ENCODE results near the gene AKIRIN2.
A peak's percentile ranks its signal among the peaks of the same experiment; 100 is the strongest.
"Not testable (repeated sequence)": the region's sequence is repeated elsewhere in the genome, so short reads cannot be mapped to it uniquely, and the experiment has no call there.

AKIRIN2 gene

DNA sequence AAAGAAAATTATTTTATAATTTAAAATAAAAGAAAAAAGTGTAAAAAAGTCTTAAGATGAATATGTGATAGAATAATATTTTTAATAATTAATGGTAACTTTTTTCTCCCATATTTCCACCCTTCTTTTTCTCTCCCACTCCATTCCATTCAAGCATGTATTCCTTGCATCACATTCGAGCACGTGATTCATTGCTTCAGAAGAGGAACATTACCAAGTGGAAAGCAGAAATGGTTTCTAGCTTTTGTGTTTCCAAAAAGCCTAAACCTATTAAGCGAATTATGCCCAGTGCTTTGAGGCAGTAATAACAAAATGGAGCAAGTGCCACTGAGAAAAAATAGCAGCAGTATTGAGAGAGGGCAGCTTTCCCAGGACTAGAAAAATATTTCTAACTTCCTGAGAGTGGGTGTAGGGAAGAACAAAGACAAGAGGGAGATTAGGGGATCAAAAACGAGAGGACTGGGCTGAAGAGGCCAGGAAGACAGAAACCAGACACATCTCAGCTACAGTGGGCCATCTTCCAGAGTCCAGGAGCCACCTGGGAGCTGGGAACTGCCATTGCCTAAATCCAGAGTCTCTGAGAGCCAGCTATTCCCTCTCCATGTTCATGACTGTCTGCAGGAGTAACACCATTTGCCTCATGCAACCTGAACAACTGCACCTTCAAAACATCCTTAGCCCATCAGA lies 15.0 kb upstream of the AKIRIN2 start:
- no CpG with 5 or more reads among the region's 4 CpGs for WGBS (ENCODE audit: insufficient coverage, insufficient read length)

GRCh38 chr6:87714093-87714842 lies 12.2 kb upstream of the AKIRIN2 start:
- H3K4me1 ChIP-seq (ENCODE audit: control insufficient read depth, insufficient read depth, low read length), result no peaks in the 10 kb centered on the region; the same call in 1 of the 2 replicates
- no CpG with 5 or more reads among the region's 2 CpGs for WGBS (ENCODE audit: insufficient coverage, insufficient read length)
- no peak for DNase-seq (ENCODE audit: low read depth, low spot score)
- no peak overlapping the region for H3K27ac ChIP-seq (ENCODE audit: low read length)
- no peaks in the 10 kb centered on the region for H3K27me3 ChIP-seq (ENCODE audit: control insufficient read depth, insufficient read depth, low read length)
- no peaks in the 10 kb centered on the region for H3K9me3 ChIP-seq (ENCODE audit: control insufficient read depth, insufficient read depth, low read length)
- no peak overlapping the region for H3K4me3 ChIP-seq (ENCODE audit: low read length)
- no peaks in the 10 kb centered on the region for H3K36me3 ChIP-seq (ENCODE audit: control insufficient read depth, insufficient read depth, low read length)

More for the DNA sequence above, 15.0 kb upstream of the AKIRIN2 start:
- Histone ChIP-seq H3K9me3 (ENCODE audit: control insufficient read depth, insufficient read depth, low read length) (no peaks in the 10 kb centered on the region), H3K4me3 (ENCODE audit: low read length) (no peak overlapping the region), H3K36me3 (ENCODE audit: control insufficient read depth, insufficient read depth, low read length) (no peaks in the 10 kb centered on the region), H3K27ac (ENCODE audit: low read length) (no peak overlapping the region), H3K27me3 (ENCODE audit: control insufficient read depth, insufficient read depth, low read length) (no peaks in the 10 kb centered on the region), H3K4me1 (ENCODE audit: control insufficient read depth, insufficient read depth, low read length) (no peaks in the 10 kb centered on the region; the same call in 1 of the 2 replicates)
- DNase-seq (ENCODE audit: low read depth, low spot score), result no peak

DNA sequence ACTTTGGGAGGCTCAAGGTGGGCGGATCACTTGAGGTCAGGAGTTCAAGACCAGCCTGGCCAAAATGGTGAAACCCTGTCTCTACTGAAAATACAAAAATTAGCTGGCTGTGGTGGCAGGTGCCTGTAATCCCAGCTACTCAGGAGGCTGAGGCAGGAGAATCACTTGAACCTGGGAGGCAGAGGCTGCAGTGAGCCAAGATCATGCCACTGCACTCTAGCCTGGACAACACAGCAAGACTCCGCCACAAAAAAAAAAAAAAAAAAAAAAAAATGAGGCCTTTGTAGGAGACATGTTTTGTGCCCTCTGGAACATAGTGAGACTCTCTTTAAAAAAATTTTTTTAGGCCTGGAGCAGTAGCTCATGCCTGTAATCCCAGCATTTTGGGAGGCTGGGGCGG lies 10.7 kb upstream of the AKIRIN2 start:
- no CpG with 5 or more reads among the region's 3 CpGs for WGBS (ENCODE audit: insufficient coverage, insufficient read length)
- not testable (repeated sequence) for H3K27me3 ChIP-seq (ENCODE audit: control insufficient read depth, insufficient read depth, low read length); H3K4me3 ChIP-seq (ENCODE audit: low read length); H3K9me3 ChIP-seq (ENCODE audit: control insufficient read depth, insufficient read depth, low read length); H3K4me1 ChIP-seq (ENCODE audit: control insufficient read depth, insufficient read depth, low read length); H3K36me3 ChIP-seq (ENCODE audit: control insufficient read depth, insufficient read depth, low read length); DNase-seq (ENCODE audit: low read depth, low spot score); H3K27ac ChIP-seq (ENCODE audit: low read length)

GRCh38 chr6:87710090-87710489 lies 8.1 kb upstream of the AKIRIN2 start:
- no peaks in the 10 kb centered on the region for H3K27me3 ChIP-seq (ENCODE audit: control insufficient read depth, insufficient read depth, low read length)
- no peak overlapping the region for H3K27ac ChIP-seq (ENCODE audit: low read length)
- no CpG with 5 or more reads among the region's 3 CpGs for WGBS (ENCODE audit: insufficient coverage, insufficient read length)

DNA sequence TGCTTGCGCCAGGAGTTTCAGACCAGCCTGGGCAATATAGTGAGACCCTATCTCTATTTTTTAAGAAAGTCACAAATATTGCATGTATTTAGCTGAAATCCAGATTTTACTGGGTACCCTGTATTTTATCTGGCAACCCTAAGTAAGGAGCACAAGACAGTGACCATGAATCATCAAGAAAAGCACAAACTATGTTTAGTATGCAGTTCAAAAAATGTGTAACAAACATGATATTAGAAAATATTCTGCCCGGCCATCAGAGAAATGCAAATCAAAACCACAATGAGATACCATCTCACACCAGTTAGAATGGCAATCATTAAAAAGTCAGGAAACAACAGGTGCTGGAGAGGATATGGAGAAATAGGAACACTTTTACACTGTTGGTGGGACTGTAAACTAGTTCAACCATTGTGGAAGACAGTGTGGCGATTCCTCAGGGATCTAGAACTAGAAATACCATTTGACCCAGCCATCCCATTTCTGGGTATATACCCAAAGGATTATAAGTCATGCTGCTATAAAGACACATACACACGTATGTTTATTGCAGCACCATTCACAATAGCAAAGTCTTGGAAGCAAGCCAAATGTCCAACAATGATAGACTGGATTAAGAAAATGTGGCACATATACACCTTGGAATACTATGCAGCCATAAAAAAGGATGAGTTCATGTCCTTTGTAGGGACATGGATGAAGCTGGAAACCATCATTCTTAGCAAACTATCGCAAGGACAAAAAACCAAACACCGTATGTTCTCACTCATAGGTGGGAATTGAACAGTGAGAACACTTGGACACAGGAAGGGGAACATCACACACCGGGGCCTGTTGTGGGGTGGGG lies 6.8 kb upstream of the AKIRIN2 start:
- not testable (repeated sequence) for H3K27me3 ChIP-seq (ENCODE audit: control insufficient read depth, insufficient read depth, low read length); H3K27ac ChIP-seq (ENCODE audit: low read length); H3K4me3 ChIP-seq (ENCODE audit: low read length); H3K36me3 ChIP-seq (ENCODE audit: control insufficient read depth, insufficient read depth, low read length); DNase-seq (ENCODE audit: low read depth, low spot score); H3K4me1 ChIP-seq (ENCODE audit: control insufficient read depth, insufficient read depth, low read length); H3K9me3 ChIP-seq (ENCODE audit: control insufficient read depth, insufficient read depth, low read length)
- whole genome bisulfite sequencing (ENCODE audit: insufficient coverage, insufficient read length), result no CpG with 5 or more reads among the region's 7 CpGs

More at GRCh38 chr6:87710090-87710489, 8.1 kb upstream of the AKIRIN2 start:
- no peak overlapping the region for H3K4me3 ChIP-seq (ENCODE audit: low read length)
- DNase-seq (ENCODE audit: low read depth, low spot score), result no peak
- no peaks in the 10 kb centered on the region for H3K36me3 ChIP-seq (ENCODE audit: control insufficient read depth, insufficient read depth, low read length)
- H3K9me3 ChIP-seq (ENCODE audit: control insufficient read depth, insufficient read depth, low read length), result no peaks in the 10 kb centered on the region
- H3K4me1 ChIP-seq (ENCODE audit: control insufficient read depth, insufficient read depth, low read length), result no peaks in the 10 kb centered on the region; the same call in 1 of the 2 replicates

GRCh38 chr6:87706187-87706966 lies 4.3 kb upstream of the AKIRIN2 start:
- Histone ChIP-seq H3K36me3 (ENCODE audit: control insufficient read depth, insufficient read depth, low read length) (no peaks in the 10 kb centered on the region), H3K27me3 (ENCODE audit: control insufficient read depth, insufficient read depth, low read length) (no peaks in the 10 kb centered on the region), H3K4me1 (ENCODE audit: control insufficient read depth, insufficient read depth, low read length) (no peaks in the 10 kb centered on the region), H3K4me3 (ENCODE audit: low read length) (no peak overlapping the region), H3K9me3 (ENCODE audit: control insufficient read depth, insufficient read depth, low read length) (no peaks in the 10 kb centered on the region), H3K27ac (ENCODE audit: low read length) (no peak overlapping the region)
- no peak for DNase-seq (ENCODE audit: low read depth, low spot score)
- no CpG with 5 or more reads among the region's 3 CpGs for WGBS (ENCODE audit: insufficient coverage, insufficient read length)

DNA sequence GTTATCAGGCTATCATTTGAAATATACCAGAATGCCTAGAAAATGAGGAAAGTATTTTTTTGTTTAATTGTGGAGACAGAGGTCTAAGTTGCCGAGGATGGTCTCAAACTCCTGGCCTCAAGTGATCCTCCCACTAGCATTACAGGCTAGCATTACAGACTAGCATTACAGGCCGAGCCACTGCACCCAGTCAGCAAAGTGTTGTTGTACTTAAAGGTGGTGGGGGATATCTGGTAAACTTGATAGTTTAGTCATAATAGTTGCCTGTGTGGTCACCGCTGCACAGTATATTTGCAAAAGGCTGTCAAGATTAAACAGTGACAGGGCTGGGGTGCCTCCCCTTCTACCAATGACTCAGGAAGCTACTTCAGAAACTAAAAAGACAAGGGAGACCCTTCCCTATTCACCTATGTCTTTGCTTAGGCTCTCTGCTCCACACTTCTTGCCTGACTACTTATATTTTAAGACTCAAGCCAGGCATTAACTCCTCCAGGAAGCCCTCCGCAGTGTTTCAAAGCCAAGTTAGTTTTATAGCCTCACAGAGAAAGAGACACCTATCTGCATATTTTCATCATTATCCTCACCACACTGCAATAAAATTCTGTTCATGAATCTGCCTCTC lies 3.1 kb upstream of the AKIRIN2 start:
- Histone ChIP-seq H3K27me3 (ENCODE audit: control insufficient read depth, insufficient read depth, low read length) (no peaks in the 10 kb centered on the region), H3K9me3 (ENCODE audit: control insufficient read depth, insufficient read depth, low read length) (no peaks in the 10 kb centered on the region), H3K4me3 (ENCODE audit: low read length) (no peak overlapping the region), H3K4me1 (ENCODE audit: control insufficient read depth, insufficient read depth, low read length) (no peaks in the 10 kb centered on the region), H3K36me3 (ENCODE audit: control insufficient read depth, insufficient read depth, low read length) (no peaks in the 10 kb centered on the region), H3K27ac (ENCODE audit: low read length) (no peak overlapping the region)
- DNase-seq (ENCODE audit: low read depth, low spot score), result no peak
- no CpG with 5 or more reads among the region's 4 CpGs for WGBS (ENCODE audit: insufficient coverage, insufficient read length)

GRCh38 chr6:87703039-87703438 lies 1.0 kb upstream of the AKIRIN2 start:
- not testable (repeated sequence) for DNase-seq (ENCODE audit: low read depth, low spot score); H3K36me3 ChIP-seq (ENCODE audit: control insufficient read depth, insufficient read depth, low read length)

GRCh38 chr6:87702589-87702945 lies 534 bp upstream of the AKIRIN2 start:
- H3K9me3 ChIP-seq (ENCODE audit: control insufficient read depth, insufficient read depth, low read length), result no peaks in the 10 kb centered on the region
- H3K4me1 ChIP-seq (ENCODE audit: control insufficient read depth, insufficient read depth, low read length), result no peaks in the 10 kb centered on the region
- peak overlapping the region; percentile 35; the same call in 1 of the 2 replicates for H3K4me3 ChIP-seq (ENCODE audit: low read length)
- peak; percentile 5 for DNase-seq (ENCODE audit: low read depth, low spot score)
- H3K27me3 ChIP-seq (ENCODE audit: control insufficient read depth, insufficient read depth, low read length), result no peaks in the 10 kb centered on the region
- H3K27ac ChIP-seq (ENCODE audit: low read length), result no peak overlapping the region
- no CpG with 5 or more reads among the region's 7 CpGs for WGBS (ENCODE audit: insufficient coverage, insufficient read length)
- H3K36me3 ChIP-seq (ENCODE audit: control insufficient read depth, insufficient read depth, low read length), result no peaks in the 10 kb centered on the region

More at GRCh38 chr6:87703039-87703438, 1.0 kb upstream of the AKIRIN2 start:
- not testable (repeated sequence) for H3K27me3 ChIP-seq (ENCODE audit: control insufficient read depth, insufficient read depth, low read length); H3K9me3 ChIP-seq (ENCODE audit: control insufficient read depth, insufficient read depth, low read length); H3K27ac ChIP-seq (ENCODE audit: low read length); H3K4me1 ChIP-seq (ENCODE audit: control insufficient read depth, insufficient read depth, low read length)
- WGBS (ENCODE audit: insufficient coverage, insufficient read length), result no CpG with 5 or more reads among the region's 19 CpGs
- H3K4me3 ChIP-seq (ENCODE audit: low read length), result peak overlapping the region; percentile 35; the same call in 1 of the 2 replicates
